Measurements from ENCODE around the gene TAS1R3. TPM values are rescaled to one million over a fixed set of nuclear protein-coding genes. Genes with fewer than 3 reads are reported as not detected.

TAS1R3 gene
- total RNA-seq, 1 donor from 2014 or later: 1.1 TPM

GRCh38 chr1:1305300-1306069, 25.6 kb upstream of the TAS1R3 start:
- Mint-ChIP-seq H3K27me3 (no peaks in the 10 kb centered on the region), H3K9me3 (ENCODE audit: low read depth) (no peaks in the 10 kb centered on the region), H3K4me3 (ENCODE audit: low read depth) (peak overlapping the region; percentile 85), H3K27ac (no peak overlapping the region), H3K4me1 (ENCODE audit: low read depth) (peaks cover 14% of the 10 kb centered on the region), H3K36me3 (ENCODE audit: insufficient read depth) (no peaks in the 10 kb centered on the region)
- no peak for DNase-seq (ENCODE audit: low spot score, unreplicated experiment)
- TF ChIP-seq CTCF (IDR thresholded peaks at IDR 0.05; ENCODE audit: unreplicated experiment): no peak

- H3K27ac Mint-ChIP-seq: no peak overlapping the region
- TF ChIP-seq CTCF (IDR thresholded peaks at IDR 0.05; ENCODE audit: unreplicated experiment): no peak
- H3K27me3 Mint-ChIP-seq: no peaks in the 10 kb centered on the region
- no peak for DNase-seq (ENCODE audit: low spot score, unreplicated experiment)
- peak overlapping the region; percentile 85 for H3K4me3 Mint-ChIP-seq (ENCODE audit: low read depth)
- H3K36me3 Mint-ChIP-seq (ENCODE audit: insufficient read depth): no peaks in the 10 kb centered on the region
- H3K4me1 Mint-ChIP-seq (ENCODE audit: low read depth): peaks cover 14% of the 10 kb centered on the region
- H3K9me3 Mint-ChIP-seq (ENCODE audit: low read depth): no peaks in the 10 kb centered on the region
These were observed 24.9 kb upstream of the TAS1R3 start for GRCh38 chr1:1306070-1306660.

- H3K4me3 Mint-ChIP-seq (ENCODE audit: low read depth): peak overlapping the region; percentile 85
- H3K4me1 Mint-ChIP-seq (ENCODE audit: low read depth): peaks cover 14% of the 10 kb centered on the region
- no peaks in the 10 kb centered on the region for H3K27me3 Mint-ChIP-seq
- peak overlapping the region; percentile 93 for H3K27ac Mint-ChIP-seq
- no peaks in the 10 kb centered on the region for H3K36me3 Mint-ChIP-seq (ENCODE audit: insufficient read depth)
- DNase-seq (ENCODE audit: low spot score, unreplicated experiment): no peak
- no peak for TF ChIP-seq CTCF (IDR thresholded peaks at IDR 0.05; ENCODE audit: unreplicated experiment)
- no peaks in the 10 kb centered on the region for H3K9me3 Mint-ChIP-seq (ENCODE audit: low read depth)
These were observed 24.3 kb upstream of the TAS1R3 start for GRCh38 chr1:1306661-1307260.

- no peak for DNase-seq (ENCODE audit: low spot score, unreplicated experiment)
- no peak for TF ChIP-seq CTCF (IDR thresholded peaks at IDR 0.05; ENCODE audit: unreplicated experiment)
- Mint-ChIP-seq H3K36me3 (ENCODE audit: insufficient read depth) (no peaks in the 10 kb centered on the region), H3K9me3 (ENCODE audit: low read depth) (no peaks in the 10 kb centered on the region), H3K27me3 (no peaks in the 10 kb centered on the region), H3K4me1 (ENCODE audit: low read depth) (peaks cover 14% of the 10 kb centered on the region), H3K27ac (peak overlapping the region; percentile 93), H3K4me3 (ENCODE audit: low read depth) (peak overlapping the region; percentile 85)
These were observed 23.7 kb upstream of the TAS1R3 start for GRCh38 chr1:1307261-1307922.
